DOHH2 (cell line): Measurements from ENCODE around the gene MKRN2OS.

Experiments
- H3F3A ChIP-seq: fragments of 200-600 bp; sonication (generic), shearing (Covaris generic); 2 replicates; pipeline ENCODE4 v1.6.0; 2016; ENCODE audit warnings: antibody characterized with exemption, mild to moderate bottlenecking; ENCODE audit not compliant: control insufficient read depth, insufficient read depth
- H3K27ac ChIP-seq: fragments of 200-600 bp; sonication (generic); 2 replicates; pipeline ENCODE4 v1.5.1; 2014; ENCODE audit warnings: low read depth, mild to moderate bottlenecking, low read length, moderate library complexity
- H3K27me3 ChIP-seq: fragments of 200-600 bp; sonication (generic); 2 replicates; pipeline ENCODE4 v1.6.1; 2014; ENCODE audit warnings: mild to moderate bottlenecking, low read length, mixed read lengths; ENCODE audit not compliant: control insufficient read depth
- H3K36me3 ChIP-seq: fragments of 200-600 bp; sonication (generic); 2 replicates; pipeline ENCODE4 v1.6.1; 2014; ENCODE audit warnings: mild to moderate bottlenecking, low read length, moderate library complexity, mixed read lengths; ENCODE audit not compliant: control insufficient read depth
- H3K4me1 ChIP-seq: fragments of 200-600 bp; sonication (generic); 2 replicates; pipeline ENCODE4 v1.6.1; 2014; ENCODE audit warnings: mild to moderate bottlenecking, low read length, mixed read lengths; ENCODE audit not compliant: control insufficient read depth
- H3K4me2 ChIP-seq: fragments of 200-600 bp; sonication (generic); 2 replicates; pipeline ENCODE4 v1.6.0; 2014; ENCODE audit warnings: mild to moderate bottlenecking, low read length, moderate library complexity
- H3K4me3 ChIP-seq: fragments of 200-600 bp; sonication (generic); 2 replicates; pipeline ENCODE4 v1.5.1; 2014; ENCODE audit warnings: mild to moderate bottlenecking, low read length, mixed read lengths
- H3K79me2 ChIP-seq: fragments of 200-600 bp; sonication (generic); 2 replicates; pipeline ENCODE4 v1.6.1; 2014; ENCODE audit warnings: mild to moderate bottlenecking, low read length, mixed read lengths; ENCODE audit not compliant: control insufficient read depth
- H3K9me2 ChIP-seq: fragments of 200-600 bp; sonication (generic); replicated peaks from 2 replicates; pipeline ENCODE4 v1.6.1; 2014; ENCODE audit warnings: mild to moderate bottlenecking, low read length, mixed read lengths; ENCODE audit not compliant: control insufficient read depth
- H3K9me3 ChIP-seq: fragments of 200-600 bp; sonication (generic); 2 replicates; pipeline ENCODE4 v1.6.1; 2014; ENCODE audit warnings: antibody characterized with exemption, low read length, mixed read lengths; ENCODE audit not compliant: control insufficient read depth, insufficient read depth
- H4K20me1 ChIP-seq: fragments of 200-600 bp; sonication (generic); 2 replicates; pipeline ENCODE4 v1.6.0; 2014; ENCODE audit warnings: low read depth, mild to moderate bottlenecking, antibody characterized with exemption, low read length, moderate library complexity; ENCODE audit not compliant: control insufficient read depth, insufficient read depth
- CTCF ChIP-seq: fragments of 200-600 bp; sonication (generic); IDR thresholded peaks from one replicate; pipeline ENCODE4 v1.5.1; 2014; ENCODE audit warnings: antibody characterized with exemption, mild to moderate bottlenecking, low read depth, low read length; ENCODE audit not compliant: poor library complexity, severe bottlenecking
- EZH2phosphoT487 ChIP-seq: fragments of 200-600 bp; sonication (generic); IDR thresholded peaks from 2 replicates; pipeline ENCODE4 v1.6.1; 2017; ENCODE audit warnings: borderline replicate concordance, mild to moderate bottlenecking, antibody characterized with exemption, low read length, moderate library complexity, mixed read lengths

The MKRN2OS gene

GRCh38 chr3:12516873-12517272 is 28.4 kb downstream of the MKRN2OS start:
- Histone ChIP-seq H3K79me2 (no peaks in the 10 kb centered on the region), H3F3A (no peaks in the 10 kb centered on the region), H3K9me3 (no peaks in the 10 kb centered on the region), H3K9me2 (no peaks in the 10 kb centered on the region), H3K36me3 (peaks cover 52% of the 10 kb centered on the region), H4K20me1 (no peaks in the 10 kb centered on the region), H3K4me2 (no peak overlapping the region), H3K4me1 (no peaks in the 10 kb centered on the region), H3K27me3 (no peaks in the 10 kb centered on the region), H3K4me3 (no peak overlapping the region), H3K27ac (no peak overlapping the region)
- TF ChIP-seq CTCF (no peak), EZH2phosphoT487 (no peak)

- H3K4me1 ChIP-seq = no peaks in the 10 kb centered on the region
- H3K36me3 ChIP-seq = peaks cover 45% of the 10 kb centered on the region
- H3K9me3 ChIP-seq = no peaks in the 10 kb centered on the region
- no peaks in the 10 kb centered on the region for H3K27me3 ChIP-seq
- H3K9me2 ChIP-seq = no peaks in the 10 kb centered on the region
- no peak overlapping the region for H3K27ac ChIP-seq
- no peaks in the 10 kb centered on the region for H3F3A ChIP-seq
- no peaks in the 10 kb centered on the region for H4K20me1 ChIP-seq
- TF ChIP-seq EZH2phosphoT487 (no peak), CTCF (no peak)
- no peaks in the 10 kb centered on the region for H3K79me2 ChIP-seq
- H3K4me2 ChIP-seq = no peak overlapping the region
- H3K4me3 ChIP-seq = no peak overlapping the region
These were observed 29.7 kb downstream of the MKRN2OS start for GRCh38 chr3:12515631-12516030.

- H3K4me2 ChIP-seq = no peak overlapping the region
- no peak for TF ChIP-seq CTCF
- TF ChIP-seq EZH2phosphoT487 = no peak
- H3K36me3 ChIP-seq = peaks cover 47% of the 10 kb centered on the region
- no peak overlapping the region for H3K4me3 ChIP-seq
- no peaks in the 10 kb centered on the region for H3K27me3 ChIP-seq
- no peaks in the 10 kb centered on the region for H3K4me1 ChIP-seq
- no peaks in the 10 kb centered on the region for H3K9me2 ChIP-seq
- no peaks in the 10 kb centered on the region for H3K79me2 ChIP-seq
- H3K9me3 ChIP-seq = no peaks in the 10 kb centered on the region
- no peaks in the 10 kb centered on the region for H4K20me1 ChIP-seq
- H3K27ac ChIP-seq = no peak overlapping the region
- no peaks in the 10 kb centered on the region for H3F3A ChIP-seq
These were observed 31.4 kb downstream of the MKRN2OS start for GRCh38 chr3:12513694-12514446.
